K562 (cell line): ENCODE measurements around the gene EFHB. TPM values are rescaled to one million over a fixed set of nuclear protein-coding genes. Genes with fewer than 3 reads are reported as not detected.

Source experiments
- ATF6 ChIP-seq: sonication (generic); formaldehyde crosslinking; IDR thresholded peaks from 2 replicates; pipeline ENCODE4 v1.4.0; 2020; ENCODE audit warnings: mild to moderate bottlenecking, missing genetic modification reagents
- CEBPB ChIP-seq: fragments of 450-650 bp; IDR thresholded peaks from 2 replicates; pipeline ENCODE4 v1.6.1; 2016; ENCODE audit warnings: missing genetic modification characterization, missing compliant biosample characterization
- CREM ChIP-seq: IDR thresholded peaks from 2 replicates; pipeline ENCODE4 v1.6.1; 2014; ENCODE audit warnings: antibody characterized with exemption, low read depth
- CTCF ChIP-seq, 3 experiments: IDR thresholded peaks in 2 of 3; conservative IDR thresholded peaks in 1 of 3; 2 replicates each; pipeline ENCODE4 v1.5.1; 2011 to 2012; ENCODE audit warnings: low read length in 3 of 3, mild to moderate bottlenecking in 3 of 3, control low read depth in 2 of 3, improper control_type of control experiment in 1 of 3, inconsistent platforms in 1 of 3, low read depth in 1 of 3, mixed read lengths in 1 of 3, moderate library complexity in 1 of 3; ENCODE audit not compliant: insufficient read depth in 2 of 3
- DPF2 ChIP-seq: fragments of 450-650 bp; IDR thresholded peaks from 2 replicates; pipeline ENCODE4 v1.6.1; 2016
- EHMT2 ChIP-seq: fragments of 450-650 bp; IDR thresholded peaks from 2 replicates; pipeline ENCODE4 v1.6.1; 2018; ENCODE audit warnings: antibody characterized with exemption
- EP300 ChIP-seq: IDR thresholded peaks from 2 replicates; pipeline ENCODE4 v1.6.1; 2012; ENCODE audit warnings: low read length, improper control_type of control experiment
- HDAC1 ChIP-seq, 2 experiments: fragments of 450-650 bp; IDR thresholded peaks; 2 replicates each; pipeline ENCODE4 v1.6.1; 2016 to 2017; ENCODE audit warnings: inconsistent platforms in 1 of 2, mild to moderate bottlenecking in 1 of 2, moderate library complexity in 1 of 2
- HMGN3 ChIP-seq: IDR thresholded peaks from 2 replicates; pipeline ENCODE4 v1.6.1; 2011; ENCODE audit warnings: borderline replicate concordance, low read depth, mild to moderate bottlenecking, mixed read lengths, low read length; ENCODE audit not compliant: insufficient read length; ENCODE audit errors: extremely low read depth
- IFI16 ChIP-seq: fragments of 250-450 bp; sonication (Bioruptor Pico); IDR thresholded peaks from 2 replicates; pipeline ENCODE4 v2.1.2; 2022; ENCODE audit warnings: mild to moderate bottlenecking, inconsistent platforms
- ILK ChIP-seq: fragments of 450-650 bp; IDR thresholded peaks from 2 replicates; pipeline ENCODE4 v1.6.1; 2016; ENCODE audit warnings: missing genetic modification characterization, low read depth, mild to moderate bottlenecking, missing compliant biosample characterization, moderate library complexity, borderline replicate concordance
- NBN ChIP-seq: fragments of 450-650 bp; IDR thresholded peaks from 2 replicates; pipeline ENCODE4 v1.6.1; 2016; ENCODE audit warnings: low read depth, mild to moderate bottlenecking
- PHB2 ChIP-seq: fragments of 450-650 bp; IDR thresholded peaks from 2 replicates; pipeline ENCODE4 v1.6.1; 2017; ENCODE audit warnings: low read depth
- PRMT5 ChIP-seq: sonication (generic); formaldehyde crosslinking; IDR thresholded peaks from 2 replicates; pipeline ENCODE4 v1.5.0; 2020; ENCODE audit warnings: missing genetic modification reagents
- RBFOX2 ChIP-seq: fragments of 200-400 bp; formaldehyde crosslinking; IDR thresholded peaks from 2 replicates; pipeline ENCODE4 v1.6.1; 2017; ENCODE audit warnings: low read depth, mild to moderate bottlenecking, low read length, moderate library complexity
- RBM17 ChIP-seq: fragments of 200-400 bp; formaldehyde crosslinking; IDR thresholded peaks from 2 replicates; pipeline ENCODE4 v1.6.1; 2017; ENCODE audit warnings: low read depth, mild to moderate bottlenecking, low read length, borderline replicate concordance
- RUNX1 ChIP-seq: sonication (generic); IDR thresholded peaks from 2 replicates; pipeline ENCODE4 v1.6.1; 2016; ENCODE audit warnings: antibody characterized with exemption, low read depth
- SREBF2 ChIP-seq: sonication (generic); formaldehyde crosslinking; IDR thresholded peaks from 2 replicates; pipeline ENCODE4 v1.4.0; 2020; ENCODE audit warnings: mild to moderate bottlenecking, missing genetic modification reagents
- STAT5B ChIP-seq: fragments of 250-450 bp; sonication (Bioruptor Pico); IDR thresholded peaks from 2 replicates; pipeline ENCODE4 v1.8.0; 2021; ENCODE audit warnings: mild to moderate bottlenecking, inconsistent platforms
- ZBTB34 ChIP-seq: fragments of 250-450 bp; sonication (Bioruptor Pico); IDR thresholded peaks from 2 replicates; pipeline ENCODE4 v1.8.0; 2021; ENCODE audit warnings: mild to moderate bottlenecking, moderate library complexity
- ZEB2 ChIP-seq: fragments of 450-650 bp; IDR thresholded peaks from 2 replicates; pipeline ENCODE4 v1.6.1; 2016
- ZNF280A ChIP-seq: fragments of 450-650 bp; IDR thresholded peaks from 2 replicates; pipeline ENCODE4 v1.6.1; 2018; ENCODE audit warnings: mild to moderate bottlenecking, low read depth; ENCODE audit not compliant: partially characterized antibody
- ZNF561 ChIP-seq: fragments of 450-650 bp; formaldehyde crosslinking; conservative IDR thresholded peaks from 2 replicates; pipeline ENCODE4 v1.4.0; 2020; ENCODE audit warnings: mild to moderate bottlenecking, moderate library complexity
- polyA plus RNA-seq, 8 experiments: library from polyadenylated mRNA; depleted of rRNA in 4 of 8; stranded (reverse) in 5 of 8; unstranded in 3 of 8; fragments of >200 nt; fragmentation: Nextera tagmentation in 2 of 8; fragmentation: Illumina TruSeq in 1 of 8; extraction: Ambion mirVana in 2 of 8; extraction: Trizol in 1 of 8; gene quantifications; 2 replicates each; pipeline versions ENCODE4 v1.2.1 to v1.2.3, GENCODE V29; 2011 to 2014; ENCODE audit warnings: inconsistent platforms in 1 of 8, missing spikeins in 1 of 8
- total RNA-seq, 7 experiments: library from RNA; depleted of rRNA in 6 of 7; stranded (reverse); fragments of >200 nt in 6 of 7; fragmentation: Illumina TruSeq in 2 of 7; extraction: Trizol in 2 of 7; gene quantifications; 2 replicates each; pipeline versions ENCODE4 v1.2.1 to v1.2.3, GENCODE V29; 2011 to 2021; ENCODE audit warnings: low replicate concordance in 1 of 7

The EFHB gene
- total and polyA plus RNA-seq, 9 of the 15 experiments (the other 6 are each of a cell fraction or from before 2014, with no cell fraction given), result 1.5 to 4.0 (median 1.8) TPM

GRCh38 chr3:19946832-19947548, 13.0 kb upstream of the EFHB start, which contains the start of gene RAB5A (continued):
- 0 out of 6 replicates have a peak, but pooled peaks of 1 of the 3 experiments have one; percentile 1 for TF ChIP-seq CTCF (IDR thresholded peaks at IDR 0.05 in 2 of 3, conservative IDR thresholded peaks at IDR 0.05 in 1 of 3; ENCODE audit: insufficient read depth in 2 of 3, low read depth in 1 of 3, low read length in 3 of 3)
- no peak for TF ChIP-seq PRMT5
- peak; percentile 90 for TF ChIP-seq HMGN3
- no peak for TF ChIP-seq STAT5B (CRISPR knock-in tag)
- TF ChIP-seq CREM, result peak; percentile 98
- TF ChIP-seq HDAC1 (IDR thresholded peaks at IDR 0.05), result peak in 1 of 2 experiments; percentile 92; a peak in 3 of 4 replicates
- no peak for TF ChIP-seq PHB2
- TF ChIP-seq ATF6 (CRISPR knock-in tag), result 0 out of 2 replicates have a peak, but pooled peaks have one; percentile 32
- no peak for TF ChIP-seq SREBF2 (CRISPR knock-in tag)
- peak; percentile 94; the same call in 1 of the 2 replicates for TF ChIP-seq NBN
- no peak for TF ChIP-seq ZNF280A
- no peak for TF ChIP-seq IFI16 (CRISPR knock-in tag)
- TF ChIP-seq ZBTB34 (CRISPR knock-in tag), result no peak
- no peak for TF ChIP-seq RBM17
- TF ChIP-seq RUNX1, result no peak
- no peak for TF ChIP-seq CEBPB (tag)
- TF ChIP-seq EP300, result no peak; the same call in 1 of the 2 replicates
- TF ChIP-seq ZNF561 (CRISPR knock-in tag), result no peak
- TF ChIP-seq ILK, result no peak
- peak; percentile 70 for TF ChIP-seq ZEB2
- no peak for TF ChIP-seq EHMT2
- TF ChIP-seq RBFOX2, result peak; percentile 96
- TF ChIP-seq DPF2, result peak; percentile 58; the same call in 1 of the 2 replicates
